Pons (tissue), 1 donor: ENCODE results near the gene ITPKA.

ENCODE experiments used
- DNase-seq: peaks from one replicate; pipeline ENCODE4 v3.0.0-alpha.2; 2016; ENCODE audit warnings: low spot score

ITPKA gene

GRCh38 chr15:41490355-41490754 lies 3.3 kb upstream of the ITPKA start:
- DNase-seq, result no peak

DNA sequence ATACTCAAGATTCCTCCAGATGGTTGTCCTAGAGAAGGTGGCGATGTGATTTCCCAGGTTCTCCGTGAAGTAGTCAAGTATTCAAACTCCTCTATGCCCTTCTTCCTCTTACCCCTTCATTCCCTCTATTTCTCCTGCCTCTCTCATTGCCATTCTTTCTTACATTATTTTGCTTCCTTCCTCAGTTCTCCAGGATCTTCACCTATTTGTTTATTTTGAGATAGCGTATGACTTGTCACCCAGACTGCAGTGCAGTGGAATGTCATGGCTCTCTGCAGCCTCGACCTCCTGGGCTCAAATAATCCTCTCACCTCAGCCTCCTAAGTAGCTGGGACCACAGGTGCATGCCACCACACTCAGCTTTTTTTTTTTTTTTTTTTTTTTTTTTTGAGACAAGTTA lies 1.8 kb upstream of the ITPKA start:
- DNase-seq, result no peak

DNA sequence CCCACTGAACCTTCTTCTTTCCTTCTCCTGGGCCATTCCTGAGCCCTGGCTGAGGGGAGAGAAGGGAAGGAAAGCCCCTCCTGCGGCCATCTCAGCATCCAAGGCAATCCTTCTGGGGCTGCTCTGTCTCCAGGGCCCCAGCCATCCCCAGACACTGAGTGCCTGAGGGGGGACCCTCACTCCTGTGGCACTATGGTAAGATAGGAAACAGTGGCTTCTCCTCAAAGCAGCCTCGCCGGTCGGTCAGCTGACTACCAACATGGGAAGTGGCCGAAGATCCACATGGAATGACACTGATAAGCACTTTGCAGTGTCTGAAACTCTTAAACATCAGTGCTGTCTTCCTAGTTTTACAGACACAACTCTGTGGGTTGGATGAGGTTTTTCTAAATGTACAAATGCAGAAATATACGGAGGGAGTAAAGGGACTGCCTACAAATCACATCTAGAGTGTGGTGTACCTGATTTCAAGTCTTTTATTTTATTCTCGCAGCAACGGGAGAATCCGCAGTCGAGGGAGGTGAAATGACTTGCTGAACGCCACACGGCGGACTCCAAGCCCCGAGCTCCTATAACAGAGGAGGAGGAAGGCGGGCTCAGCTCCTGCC lies 973 bp upstream of the ITPKA start:
- no peak for DNase-seq

DNA sequence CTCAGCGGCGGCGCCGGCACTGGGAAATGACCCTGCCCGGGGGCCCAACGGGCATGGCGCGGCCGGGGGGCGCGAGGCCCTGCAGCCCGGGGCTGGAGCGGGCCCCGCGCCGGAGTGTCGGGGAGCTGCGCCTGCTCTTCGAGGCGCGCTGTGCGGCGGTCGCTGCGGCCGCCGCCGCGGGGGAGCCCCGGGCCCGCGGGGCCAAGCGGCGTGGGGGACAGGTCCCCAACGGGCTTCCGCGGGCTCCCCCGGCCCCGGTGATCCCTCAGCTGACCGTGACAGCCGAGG lies 172 bp downstream of the ITPKA start:
- no peak for DNase-seq

GRCh38 chr15:41494190-41494921 lies 682 bp downstream of the ITPKA start:
- DNase-seq, result no peak

- DNase-seq, result no peak
Observed at GRCh38 chr15:41494922-41495735, 1.5 kb downstream of the ITPKA start.

GRCh38 chr15:41495736-41496599 lies 2.3 kb downstream of the ITPKA start:
- DNase-seq, result no peak

DNA sequence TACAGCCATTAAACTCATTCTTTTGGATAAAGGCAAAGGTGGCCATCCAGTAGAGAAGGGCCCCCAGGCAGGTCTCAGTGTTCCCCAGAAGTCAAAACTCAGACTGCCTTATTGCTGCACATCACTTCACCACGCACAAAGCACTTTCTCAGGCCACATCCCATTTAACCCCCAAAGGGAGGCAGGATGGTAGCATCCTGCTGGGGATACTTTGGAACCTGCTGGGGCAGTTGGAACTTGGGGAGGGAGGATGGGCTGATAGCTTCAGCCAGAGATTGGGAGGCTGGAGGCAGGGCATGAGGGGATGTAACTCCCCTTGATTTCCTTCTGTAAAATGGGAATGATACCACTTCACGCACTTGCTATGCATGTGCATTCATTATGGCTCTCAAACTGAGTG lies 5.0 kb downstream of the ITPKA start:
- no peak for DNase-seq

GRCh38 chr15:41499109-41499851 lies 5.6 kb downstream of the ITPKA start:
- no peak for DNase-seq

- no peak for DNase-seq
Observed at GRCh38 chr15:41501191-41501917, 7.7 kb downstream of the ITPKA start.

- DNase-seq, result no peak
Observed at GRCh38 chr15:41501931-41502794, 8.5 kb downstream of the ITPKA start.

DNA sequence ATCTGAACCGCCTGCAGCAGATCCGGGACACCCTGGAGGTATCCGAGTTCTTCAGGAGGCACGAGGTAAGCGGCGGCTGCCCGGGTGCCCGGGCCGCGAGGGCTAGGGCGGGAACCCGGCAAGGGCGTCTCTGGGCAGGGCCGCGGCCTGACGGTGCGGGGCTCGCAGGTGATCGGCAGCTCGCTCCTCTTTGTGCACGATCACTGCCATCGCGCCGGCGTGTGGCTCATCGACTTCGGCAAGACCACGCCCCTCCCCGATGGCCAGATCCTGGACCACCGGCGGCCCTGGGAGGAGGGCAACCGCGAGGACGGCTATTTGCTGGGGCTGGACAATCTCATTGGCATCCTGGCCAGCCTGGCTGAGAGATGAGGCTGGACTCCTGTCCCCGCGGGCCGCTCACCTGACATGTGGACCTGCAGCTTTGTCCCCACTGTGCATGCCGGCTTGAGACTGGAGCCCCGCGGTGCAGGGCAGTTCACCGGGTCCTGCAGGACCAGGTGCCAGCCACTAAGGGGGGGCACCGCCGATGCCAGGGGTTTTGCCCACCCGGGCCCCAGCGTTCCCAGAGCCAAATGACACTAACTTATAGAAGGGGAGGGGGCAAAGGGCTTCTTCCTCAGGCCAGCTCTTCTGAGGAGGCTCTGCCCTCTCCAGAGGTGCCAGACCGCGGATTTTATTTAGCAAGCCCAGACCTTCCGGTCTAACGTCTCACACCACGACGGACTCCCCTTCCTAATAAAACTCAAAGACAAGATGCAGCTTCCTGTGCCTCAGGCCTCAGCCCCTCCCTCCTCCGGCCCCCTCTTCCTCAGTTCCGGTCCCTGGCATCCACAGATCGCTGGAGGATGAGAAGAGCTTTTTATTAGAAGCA lies 9.4 kb downstream of the ITPKA start:
- no peak for DNase-seq

GRCh38 chr15:41503669-41504010 lies 10.0 kb downstream of the ITPKA start:
- DNase-seq, result no peak

DNA sequence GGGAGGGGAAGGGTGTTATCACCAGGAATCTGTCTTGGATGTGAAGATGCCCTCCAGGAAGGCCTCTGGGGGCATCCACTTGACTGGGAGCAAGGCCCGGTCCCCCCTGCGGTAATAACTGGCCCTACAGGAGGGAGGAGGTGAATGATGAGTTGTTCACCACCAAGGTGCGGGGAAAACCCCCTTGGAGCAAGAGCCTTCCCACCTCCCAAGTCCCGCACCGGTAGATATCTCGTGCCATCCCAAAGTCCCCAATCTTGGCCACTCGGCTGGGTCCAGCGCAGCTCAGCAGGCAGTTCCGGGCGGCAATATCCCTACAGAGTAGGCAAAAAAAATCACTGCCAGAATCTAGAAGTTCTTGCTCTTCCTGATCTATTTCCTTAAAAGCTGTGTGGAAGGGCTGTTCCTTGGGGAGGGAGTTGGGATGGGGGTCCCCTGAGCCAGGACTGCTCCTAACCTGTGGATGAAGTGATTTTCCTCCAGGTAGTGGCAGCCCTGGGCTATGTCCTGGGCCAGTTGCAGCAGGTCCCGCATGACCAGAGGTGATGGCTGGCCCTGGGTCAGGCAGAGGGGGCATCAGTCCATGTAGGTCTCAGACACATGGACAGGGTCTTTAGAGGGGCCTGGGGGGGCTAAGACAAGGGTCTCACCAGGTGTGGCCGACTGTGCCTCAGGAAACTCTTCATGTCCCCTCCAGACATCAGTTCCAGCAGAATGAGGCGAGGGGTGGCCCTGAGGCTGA lies 11.2 kb downstream of the ITPKA start:
- no peak for DNase-seq

- DNase-seq, result no peak
Observed at GRCh38 chr15:41505776-41506175, 12.1 kb downstream of the ITPKA start.

- no peak for DNase-seq
Observed at GRCh38 chr15:41506796-41507341, 13.2 kb downstream of the ITPKA start.

GRCh38 chr15:41507820-41508290 lies 14.2 kb downstream of the ITPKA start:
- DNase-seq, result no peak

DNA sequence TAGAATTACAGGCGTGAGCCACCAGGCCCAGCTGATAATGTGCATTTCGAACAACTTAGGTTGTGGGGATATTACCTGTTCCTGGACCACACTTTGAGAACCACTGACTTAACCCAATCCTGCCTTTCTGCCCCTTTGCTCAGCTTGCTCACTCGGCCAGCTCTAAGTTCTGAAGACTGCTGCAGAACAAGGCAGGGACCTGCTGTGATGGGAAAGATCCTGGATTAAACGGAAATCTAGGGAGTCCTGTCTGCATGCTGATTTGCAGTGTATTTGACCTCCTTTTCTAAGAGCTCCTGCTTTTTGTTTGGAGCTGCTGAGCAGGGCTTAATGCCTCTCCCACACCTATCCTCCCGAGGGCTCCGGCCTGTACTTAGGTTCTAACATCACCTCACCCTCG lies 17.1 kb downstream of the ITPKA start:
- DNase-seq, result no peak
